NCI-H345 (cell line): Measurements from ENCODE around the gene AOC3.
"Not testable (repeated sequence)": the region's sequence is repeated elsewhere in the genome, so short reads cannot be mapped to it uniquely, and the experiment has no call there.

ENCODE experiments used
- DNase-seq: peaks from one replicate; lab custom pipeline; 2025; lab: John Stamatoyannopoulos, UW

Gene AOC3

GRCh38 chr17:42894283-42895184 is 43.5 kb downstream of the AOC3 start:
- DNase-seq, result no peak

GRCh38 chr17:42895185-42895555 is 44.2 kb downstream of the AOC3 start:
- no peak for DNase-seq

GRCh38 chr17:42898147-42898811 is 47.3 kb downstream of the AOC3 start:
- DNase-seq, result no peak

GRCh38 chr17:42899981-42900380 is 49.0 kb downstream of the AOC3 start:
- not testable (repeated sequence) for DNase-seq

GRCh38 chr17:42900460-42901331 is 49.7 kb downstream of the AOC3 start, which contains the start of gene G6PC1:
TSS of gene G6PC1 (plus strand) at chr17:42900799. CDS start at chr17:42900877, 78 bp downstream.
- DNase-seq, result no peak

GRCh38 chr17:42901535-42902229 is 50.7 kb downstream of the AOC3 start:
- no peak for DNase-seq

GRCh38 chr17:42904110-42904469 is 53.1 kb downstream of the AOC3 start:
- no peak for DNase-seq

GRCh38 chr17:42906772-42907446 is 55.9 kb downstream of the AOC3 start:
- DNase-seq, result no peak
